Measurements from ENCODE around the gene ONECUT3.
"Not testable (repeated sequence)": the region's sequence is repeated elsewhere in the genome, so short reads cannot be mapped to it uniquely, and the experiment has no call there.

Gene ONECUT3

DNA sequence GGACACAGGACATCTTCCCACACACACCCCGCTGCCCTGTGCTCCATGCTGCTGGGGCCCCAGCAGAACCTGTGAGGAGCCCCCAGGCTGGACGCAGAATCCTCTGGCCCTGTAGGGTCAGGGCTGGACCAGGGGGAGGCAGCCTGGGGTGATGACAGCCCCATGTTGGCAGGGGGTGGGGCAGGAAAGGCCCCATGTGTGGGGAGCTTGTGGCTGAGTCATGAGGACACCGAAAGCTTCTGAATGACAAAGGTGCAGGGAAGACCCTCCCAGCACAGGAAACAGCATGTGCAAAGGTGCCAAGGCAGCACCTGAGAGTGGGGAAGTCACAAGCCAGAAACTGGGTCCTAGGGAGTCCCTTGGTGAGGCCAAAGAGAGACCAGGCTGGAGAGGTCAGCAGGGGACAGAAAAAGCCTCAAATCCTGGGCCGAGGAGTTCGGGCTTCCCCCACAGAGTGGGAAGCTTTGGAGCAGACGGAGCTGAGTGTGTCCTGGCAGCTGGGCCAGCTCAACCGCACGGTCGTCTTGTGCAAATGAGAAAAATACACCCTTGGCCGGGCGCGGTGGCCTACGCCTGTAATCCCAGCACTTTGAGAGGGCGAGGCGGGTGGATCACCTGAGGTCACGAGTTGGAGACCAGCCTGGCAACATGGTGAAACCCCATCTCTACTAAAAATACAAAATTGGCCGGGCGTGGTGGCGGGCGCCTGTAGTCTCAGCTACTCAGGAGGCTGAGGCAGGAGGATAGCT is 41.3 kb downstream of the ONECUT3 start:
- no peak overlapping the region for H3K4me3 ChIP-seq (ENCODE audit: low read depth, low read length)
- TF ChIP-seq, protein P1, sequence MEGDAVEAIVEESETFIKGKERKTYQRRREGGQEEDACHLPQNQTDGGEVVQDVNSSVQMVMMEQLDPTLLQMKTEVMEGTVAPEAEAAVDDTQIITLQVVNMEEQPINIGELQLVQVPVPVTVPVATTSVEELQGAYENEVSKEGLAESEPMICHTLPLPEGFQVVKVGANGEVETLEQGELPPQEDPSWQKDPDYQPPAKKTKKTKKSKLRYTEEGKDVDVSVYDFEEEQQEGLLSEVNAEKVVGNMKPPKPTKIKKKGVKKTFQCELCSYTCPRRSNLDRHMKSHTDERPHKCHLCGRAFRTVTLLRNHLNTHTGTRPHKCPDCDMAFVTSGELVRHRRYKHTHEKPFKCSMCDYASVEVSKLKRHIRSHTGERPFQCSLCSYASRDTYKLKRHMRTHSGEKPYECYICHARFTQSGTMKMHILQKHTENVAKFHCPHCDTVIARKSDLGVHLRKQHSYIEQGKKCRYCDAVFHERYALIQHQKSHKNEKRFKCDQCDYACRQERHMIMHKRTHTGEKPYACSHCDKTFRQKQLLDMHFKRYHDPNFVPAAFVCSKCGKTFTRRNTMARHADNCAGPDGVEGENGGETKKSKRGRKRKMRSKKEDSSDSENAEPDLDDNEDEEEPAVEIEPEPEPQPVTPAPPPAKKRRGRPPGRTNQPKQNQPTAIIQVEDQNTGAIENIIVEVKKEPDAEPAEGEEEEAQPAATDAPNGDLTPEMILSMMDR (IDR thresholded peaks at IDR 0.05; ENCODE audit: low read depth, low read length) = no peak

DNA sequence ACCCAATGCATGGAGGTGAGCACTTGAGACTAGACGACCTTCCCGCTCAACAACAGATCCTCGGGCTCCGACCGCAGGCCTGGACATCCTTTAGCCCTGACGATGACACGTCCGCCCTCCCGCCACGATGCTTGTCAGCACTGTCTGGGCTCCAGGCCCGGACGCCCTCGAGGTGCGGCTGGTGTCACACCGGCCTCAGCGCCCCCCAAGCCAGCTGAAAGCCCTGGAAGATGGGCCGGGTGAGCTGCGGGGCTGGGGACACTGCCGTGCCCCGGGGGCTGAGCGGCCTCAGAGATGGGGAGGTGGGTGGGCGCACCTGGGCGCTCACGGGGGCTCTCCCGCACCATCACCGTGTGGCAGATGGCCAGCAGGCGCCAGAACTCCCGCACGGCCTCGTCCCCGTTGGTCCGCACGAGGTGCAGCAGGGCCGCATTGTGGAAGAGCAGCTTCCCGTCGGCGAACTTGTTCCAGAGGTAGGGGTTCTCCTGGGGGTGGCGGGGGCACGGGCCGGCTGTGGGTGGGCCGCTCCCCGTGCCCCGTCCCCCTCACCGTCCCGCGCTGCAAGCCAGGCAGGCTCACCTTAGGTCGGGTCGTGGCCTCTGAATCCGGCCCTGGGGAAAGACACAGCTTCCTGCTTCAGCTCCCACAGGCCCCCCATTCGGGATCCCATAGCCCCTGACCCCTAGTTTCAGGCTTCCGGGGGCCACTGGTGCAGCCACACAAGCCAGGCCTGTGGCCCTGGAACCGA is 43.3 kb downstream of the ONECUT3 start:
- TF ChIP-seq, protein P1 (IDR thresholded peaks at IDR 0.05; ENCODE audit: low read depth, low read length) = no peak
- no peak overlapping the region for H3K4me3 ChIP-seq (ENCODE audit: low read depth, low read length)

DNA sequence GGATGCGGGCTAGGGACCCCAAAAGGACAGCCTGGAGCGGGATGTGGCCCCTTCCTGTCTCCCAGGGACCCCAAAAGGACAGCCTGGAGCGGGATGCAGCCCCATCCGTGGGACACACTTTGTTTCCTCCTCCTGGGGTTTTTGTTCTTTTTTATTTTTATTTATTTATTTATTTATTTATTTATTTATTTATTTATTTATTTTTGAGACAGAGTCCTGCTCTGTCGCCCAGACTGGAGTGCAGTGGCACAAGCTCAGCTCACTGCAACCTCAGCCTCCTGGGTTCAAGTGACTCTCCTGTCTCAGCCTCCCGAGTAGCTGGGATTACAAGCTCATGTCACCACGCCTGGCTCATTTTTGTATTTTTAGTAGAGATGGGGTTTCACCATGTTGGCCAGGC is 44.0 kb downstream of the ONECUT3 start:
- H3K4me3 ChIP-seq (ENCODE audit: low read depth, low read length) = not testable (repeated sequence)

DNA sequence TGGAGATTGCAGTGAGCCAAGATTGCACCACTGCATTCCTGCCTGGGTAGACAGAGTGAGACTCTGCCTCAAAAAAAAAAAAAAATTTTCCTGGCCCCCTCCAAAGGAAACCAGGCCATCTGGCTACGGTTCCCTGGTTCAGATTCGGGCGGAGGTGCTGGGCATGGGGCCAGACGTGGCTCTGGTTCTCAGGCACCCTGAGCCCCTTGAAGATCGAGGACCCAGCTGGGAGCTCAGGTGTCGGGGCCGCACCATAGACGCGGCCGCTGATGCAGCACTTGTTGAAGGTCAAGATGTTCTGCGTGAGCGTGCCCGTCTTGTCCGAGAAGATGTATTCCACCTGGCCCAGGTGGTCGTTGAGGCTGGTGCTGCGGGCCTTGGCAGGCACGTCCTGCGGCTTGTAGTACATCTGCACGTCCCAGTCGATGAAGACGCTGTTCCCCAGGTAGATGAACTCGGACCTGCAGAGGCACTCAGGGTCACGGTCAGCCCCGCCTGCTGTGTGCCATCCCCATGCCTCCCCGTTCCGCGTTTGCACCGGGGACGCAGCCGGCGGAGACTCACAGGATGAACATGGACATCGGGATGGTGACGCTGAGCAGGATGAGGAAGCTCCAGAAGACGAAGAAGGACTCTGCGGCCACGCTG is 46.5 kb downstream of the ONECUT3 start:
- TF ChIP-seq, protein P1 (IDR thresholded peaks at IDR 0.05; ENCODE audit: low read depth, low read length) = no peak
- H3K4me3 ChIP-seq (ENCODE audit: low read depth, low read length) = no peak overlapping the region

DNA sequence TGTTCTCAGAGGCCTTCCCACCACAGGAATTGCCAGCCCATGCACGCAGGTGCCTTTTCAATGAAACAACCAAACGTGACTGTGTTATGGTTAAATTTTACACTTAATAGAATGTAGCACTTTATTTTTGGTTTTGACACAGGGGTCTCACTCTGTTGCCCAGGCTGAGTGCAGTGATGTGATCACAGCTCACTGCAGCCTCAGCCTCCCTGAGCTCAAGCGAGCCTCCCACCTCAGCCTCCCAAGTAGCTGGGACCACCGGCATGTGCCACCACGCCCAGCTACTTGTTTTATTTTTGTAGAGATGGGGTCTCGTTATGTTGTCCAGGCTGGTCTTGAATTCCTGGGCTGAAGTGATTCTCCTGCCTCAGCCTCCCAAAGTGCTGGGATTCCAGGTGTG is 51.6 kb downstream of the ONECUT3 start:
- no peak overlapping the region for H3K4me3 ChIP-seq (ENCODE audit: low read depth, low read length)
- TF ChIP-seq, protein P1 (IDR thresholded peaks at IDR 0.05; ENCODE audit: low read depth, low read length) = no peak

DNA sequence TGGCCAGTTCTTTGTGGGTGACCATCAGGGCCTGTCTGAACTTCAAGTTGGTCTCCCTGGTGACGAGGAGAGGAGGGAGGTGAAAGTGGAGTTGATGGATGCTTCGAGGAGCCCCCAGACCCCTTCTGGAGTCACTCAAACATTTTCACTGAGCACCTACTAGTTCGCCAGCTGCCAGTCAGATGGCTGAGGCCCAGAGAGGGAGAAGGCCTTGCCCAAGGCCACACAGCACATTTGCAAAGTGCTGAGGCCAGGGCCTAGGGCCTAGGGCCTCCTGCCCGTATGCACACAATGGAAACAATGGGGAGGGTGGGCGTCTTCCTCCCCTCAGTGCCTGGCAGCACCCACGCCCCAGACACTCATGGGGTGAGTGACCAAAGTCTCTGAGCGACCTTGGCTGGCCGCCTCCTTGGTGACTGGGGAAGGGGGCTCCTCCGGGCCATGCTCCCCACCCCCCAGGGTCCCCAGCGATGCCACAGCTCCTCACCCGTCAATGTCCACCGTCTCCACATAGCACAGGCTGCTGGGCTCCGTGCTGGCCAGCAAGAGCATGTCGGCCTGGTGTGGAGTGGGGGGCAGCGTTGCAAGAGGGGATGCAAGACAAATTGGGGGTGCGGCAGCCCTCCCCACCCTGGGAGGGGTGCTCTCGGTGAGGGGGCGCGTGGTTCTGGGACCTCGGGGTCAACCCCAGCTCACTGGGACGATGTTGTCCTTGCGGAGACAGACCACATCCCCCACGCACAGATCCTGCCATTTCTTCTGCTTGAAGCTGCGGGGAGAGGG is 52.3 kb downstream of the ONECUT3 start:
- TF ChIP-seq, protein P1 (IDR thresholded peaks at IDR 0.05; ENCODE audit: low read depth, low read length) = no peak
- H3K4me3 ChIP-seq (ENCODE audit: low read depth, low read length) = no peak overlapping the region

Measured in WI38 (cell line).